CD4-positive, alpha-beta memory T cell (primary cell): ENCODE measurements around the gene RPS6KB2. TPM values are rescaled to one million over a fixed set of nuclear protein-coding genes. Genes with fewer than 3 reads are reported as not detected.

Source experiments
- CTCF ChIA-PET: fragments of 350-600 bp; sonication (Branson Sonifier 250); formaldehyde crosslinking; loops from one replicate; lab custom pipeline; 2021; ENCODE audit warnings: inconsistent platforms; ENCODE audit not compliant: partially characterized antibody; lab: Charles Lee
- POLR2A ChIA-PET: fragments of 350-600 bp; sonication (Branson Sonifier 250); formaldehyde crosslinking; loops from one replicate; lab custom pipeline; 2021; ENCODE audit not compliant: partially characterized antibody; lab: Charles Lee
- DNase-seq, 5 donors: peaks; one replicate each; pipeline versions ENCODE4 v3.0.0 to v3.0.0-alpha.2; 2020 to 2022; ENCODE audit warnings: mixed read lengths in 1 of 5
- H3K27ac ChIP-seq: one replicate; pipeline ENCODE4 v1.7.0; 2013; ENCODE audit warnings: low read depth, low read length
- H3K27me3 ChIP-seq: 2 replicates; pipeline ENCODE4 v1.7.0; 2013; ENCODE audit warnings: mild to moderate bottlenecking, low read length, moderate library complexity; ENCODE audit not compliant: insufficient read depth
- H3K36me3 ChIP-seq: 2 replicates; pipeline ENCODE4 v1.7.0; 2013; ENCODE audit warnings: mild to moderate bottlenecking, low read length, moderate library complexity; ENCODE audit not compliant: insufficient read depth
- H3K4me1 ChIP-seq: 2 replicates; pipeline ENCODE4 v1.7.0; 2013; ENCODE audit warnings: mild to moderate bottlenecking, low read length, moderate library complexity; ENCODE audit not compliant: insufficient read depth
- H3K4me3 ChIP-seq, 2 donors: one replicate each; pipeline ENCODE4 v1.7.0; 2013; ENCODE audit warnings: low read length in 2 of 2, mild to moderate bottlenecking in 1 of 2
- H3K9me3 ChIP-seq, 2 donors: one replicate each; pipeline ENCODE4 v1.7.0; 2013; ENCODE audit warnings: low read length in 2 of 2, control low read depth in 1 of 2; ENCODE audit not compliant: control insufficient read depth in 1 of 2
- H3K27ac Mint-ChIP-seq, 7 donors: one replicate each; pipeline ENCODE4 v1.8.0; 2020 to 2021; ENCODE audit warnings: mixed read lengths in 7 of 7, mild to moderate bottlenecking in 6 of 7, inconsistent platforms in 3 of 7, moderate library complexity in 3 of 7
- H3K27me3 Mint-ChIP-seq, 2 donors: one replicate each; pipeline ENCODE4 v1.8.0; 2020 to 2021; ENCODE audit warnings: mixed read lengths in 2 of 2
- H3K36me3 Mint-ChIP-seq, 2 donors: one replicate each; pipeline ENCODE4 v1.8.0; 2020 to 2021; ENCODE audit warnings: mixed read lengths in 2 of 2, inconsistent platforms in 1 of 2, mild to moderate bottlenecking in 1 of 2
- H3K4me1 Mint-ChIP-seq, 4 donors: one replicate each; pipeline ENCODE4 v1.8.0; 2020 to 2021; ENCODE audit warnings: mixed read lengths in 4 of 4, mild to moderate bottlenecking in 1 of 4
- H3K4me3 Mint-ChIP-seq, 8 donors: one replicate each; pipeline ENCODE4 v1.8.0; 2020 to 2021; ENCODE audit warnings: mixed read lengths in 8 of 8, mild to moderate bottlenecking in 7 of 8, moderate library complexity in 6 of 8, inconsistent platforms in 3 of 8
- H3K9me3 Mint-ChIP-seq, 8 donors: one replicate each; pipeline ENCODE4 v1.8.0; 2020 to 2021; ENCODE audit warnings: mixed read lengths in 8 of 8, mild to moderate bottlenecking in 5 of 8, inconsistent platforms in 3 of 8, moderate library complexity in 1 of 8
- intact Hi-C: fragments of 100-400 bp; cut with micrococcal nuclease; formaldehyde crosslinking; loops from one replicate; pipeline ENCODE4 v1.15.1; 2023
- polyA plus RNA-seq, 2 donors: library from polyadenylated mRNA; unstranded; fragments of 300-500 nt; fragmentation: Illumina TruSeq; gene quantifications; one replicate each; pipeline ENCODE4 v1.2.3, GENCODE V29; 2021
- total RNA-seq, 2 experiments: library from RNA; stranded (reverse); gene quantifications; one replicate each; pipeline ENCODE4 v1.2.3, GENCODE V29; 2021

The RPS6KB2 gene
- total and polyA plus RNA-seq, 4 experiments from 2014 or later = 55.2 to 79.9 (median 68.2) TPM

- Histone ChIP-seq H3K27me3 (no peaks in the 10 kb centered on the region), H3K9me3 (no peaks in the 10 kb centered on the region), H3K36me3 (no peaks in the 10 kb centered on the region), H3K27ac (peak overlapping the region; percentile 16), H3K4me3 (no peak overlapping the region), H3K4me1 (peaks cover 51% of the 10 kb centered on the region)
- no peak for DNase-seq
- Mint-ChIP-seq H3K27ac (peak overlapping the region; percentile 32 to 94 (median 52)), H3K4me3 (peak overlapping the region in 2 of 8 donors; percentile 36 to 56), H3K9me3 (peaks cover 0 to 2% (median 0%) of the 10 kb centered on the region in 8 donors), H3K27me3 (no peaks in the 10 kb centered on the region), H3K4me1 (peaks cover 37 to 67% (median 49%) of the 10 kb centered on the region in 4 donors), H3K36me3 (no peaks in the 10 kb centered on the region)
- CTCF ChIA-PET = no interaction called here
- POLR2A ChIA-PET = interaction anchor here (1.2 to 30.4 kb wide), 5 partner anchors 9 to 46 kb away, joined by 4 to 900 read pairs (median 130); partner anchors contain the start of genes CABP4, CORO1B, GPR152 and PPP1CA
- intact Hi-C loops = no loop called here
Measured at GRCh38 chr11:67448220-67448609, 19.9 kb downstream of the RPS6KB2 start.

- Mint-ChIP-seq H3K27me3 (no peaks in the 10 kb centered on the region), H3K4me3 (peak overlapping the region in 2 of 8 donors; percentile 20 to 31), H3K4me1 (peaks cover 35 to 60% (median 45%) of the 10 kb centered on the region in 4 donors), H3K27ac (peak overlapping the region in 4 of 7 donors; percentile 18 to 94 (median 67)), H3K36me3 (no peaks in the 10 kb centered on the region), H3K9me3 (peaks cover 0 to 2% (median 0%) of the 10 kb centered on the region in 8 donors)
- intact Hi-C loops = no loop called here
- no peak overlapping the region for H3K27ac ChIP-seq
- peak in 1 of 5 donors; percentile 13 for DNase-seq
- H3K4me1 ChIP-seq = peaks cover 49% of the 10 kb centered on the region
- no peak overlapping the region for H3K4me3 ChIP-seq
- H3K36me3 ChIP-seq = no peaks in the 10 kb centered on the region
- no peaks in the 10 kb centered on the region for H3K27me3 ChIP-seq
- H3K9me3 ChIP-seq = no peaks in the 10 kb centered on the region
- POLR2A ChIA-PET = interaction anchor here (0.9 to 30.4 kb wide), 8 partner anchors 8 to 57 kb away, joined by 3 to 900 read pairs (median 6); partner anchors contain the start of genes CABP4, CORO1B, GPR152 and PPP1CA
- CTCF ChIA-PET = interaction anchor here (0.7 to 1.8 kb wide), 5 partner anchors 11 to 98 kb away, joined by 3 to 8 read pairs (median 3); partner anchors contain the start of genes PPP1CA and PTPRCAP
Measured at GRCh38 chr11:67449116-67449844, 21.0 kb downstream of the RPS6KB2 start.

GRCh38 chr11:67450796-67451657 is 22.7 kb downstream of the RPS6KB2 start:
- H3K9me3 Mint-ChIP-seq = peaks cover 0 to 2% (median 0%) of the 10 kb centered on the region in 8 donors

GRCh38 chr11:67451658-67451976 is 23.3 kb downstream of the RPS6KB2 start:
- H3K27ac Mint-ChIP-seq = peak overlapping the region in 1 of 7 donors; percentile 87
- ChIA-PET POLR2A (interaction anchor here (1.0 to 30.4 kb wide), 8 partner anchors 8 to 59 kb away, joined by 3 to 900 read pairs (median 4); partner anchors contain the start of genes CORO1B, PPP1CA, PTPRCAP and RAD9A), CTCF (no interaction called here)
- Histone ChIP-seq H3K27me3 (no peaks in the 10 kb centered on the region), H3K4me1 (peaks cover 26% of the 10 kb centered on the region), H3K27ac (no peak overlapping the region), H3K36me3 (no peaks in the 10 kb centered on the region), H3K9me3 (no peaks in the 10 kb centered on the region), H3K4me3 (no peak overlapping the region)
- peaks cover 16 to 36% (median 22%) of the 10 kb centered on the region in 4 donors for H3K4me1 Mint-ChIP-seq
- H3K36me3 Mint-ChIP-seq = no peaks in the 10 kb centered on the region
- intact Hi-C loops = no loop called here
- no peak overlapping the region for H3K4me3 Mint-ChIP-seq
- peaks cover 0 to 2% (median 0%) of the 10 kb centered on the region in 8 donors for H3K9me3 Mint-ChIP-seq
- no peaks in the 10 kb centered on the region for H3K27me3 Mint-ChIP-seq
- DNase-seq = no peak

More at GRCh38 chr11:67450796-67451657, 22.7 kb downstream of the RPS6KB2 start:
- Mint-ChIP-seq H3K4me3 (no peak overlapping the region), H3K4me1 (peaks cover 21 to 42% (median 27%) of the 10 kb centered on the region in 4 donors), H3K27ac (peak overlapping the region in 2 of 7 donors; percentile 48 to 87), H3K36me3 (no peaks in the 10 kb centered on the region), H3K27me3 (no peaks in the 10 kb centered on the region)
- CTCF ChIA-PET = interaction anchor here (1.8 kb wide), 1 partner anchor 13 kb away, joined by 8 read pairs; the partner anchor contains the start of gene PTPRCAP
- Histone ChIP-seq H3K4me1 (peaks cover 32% of the 10 kb centered on the region), H3K9me3 (no peaks in the 10 kb centered on the region), H3K27me3 (no peaks in the 10 kb centered on the region), H3K4me3 (no peak overlapping the region), H3K36me3 (no peaks in the 10 kb centered on the region), H3K27ac (no peak overlapping the region)
- intact Hi-C loops = no loop called here
- POLR2A ChIA-PET = interaction anchor here (1.0 to 30.4 kb wide), 11 partner anchors 6 to 59 kb away, joined by 3 to 900 read pairs (median 4); partner anchors contain the start of genes CABP4, CORO1B, GPR152 and PPP1CA
- DNase-seq = peak in 1 of 5 donors; percentile 11

- ChIA-PET CTCF (no interaction called here), POLR2A (interaction anchor here (1.0 to 30.4 kb wide), 8 partner anchors 8 to 60 kb away, joined by 3 to 900 read pairs (median 4); partner anchors contain the start of genes CORO1B, PPP1CA, PTPRCAP and RAD9A)
- Histone ChIP-seq H3K36me3 (no peaks in the 10 kb centered on the region), H3K27me3 (no peaks in the 10 kb centered on the region), H3K9me3 (no peaks in the 10 kb centered on the region), H3K4me1 (peaks cover 19% of the 10 kb centered on the region), H3K27ac (no peak within 1 kb of the TSS), H3K4me3 (no peak within 1 kb of the TSS)
- no peak within 1 kb of the TSS for H3K4me3 Mint-ChIP-seq
- H3K36me3 Mint-ChIP-seq = no peaks in the 10 kb centered on the region
- peaks cover 14 to 29% (median 17%) of the 10 kb centered on the region in 4 donors for H3K4me1 Mint-ChIP-seq
- intact Hi-C loops = no loop called here
- no peak for DNase-seq
- no peaks in the 10 kb centered on the region for H3K27me3 Mint-ChIP-seq
- peak within 1 kb of the TSS in 2 of 7 donors; percentile 22 to 87 for H3K27ac Mint-ChIP-seq
- peaks cover 0 to 2% (median 0%) of the 10 kb centered on the region in 8 donors for H3K9me3 Mint-ChIP-seq
Measured at GRCh38 chr11:67452141-67452952, 24.1 kb downstream of the RPS6KB2 start, which contains the start of gene GPR152. Gene GPR152 (minus strand): TSS chr11:67452729. CDS start chr11:67452724, 5 bp downstream.
